Measurements from ENCODE around the gene MAP4K4. TPM values are rescaled to one million over a fixed set of nuclear protein-coding genes. Genes with fewer than 3 reads are reported as not detected.

MAP4K4 gene
- total RNA-seq, 2 experiments from 2014 or later: 42.1 to 43.4 TPM

- no peak overlapping the region for H3K4me3 Mint-ChIP-seq
- ChIA-PET CTCF (interaction anchor here (0.6 to 2.2 kb wide), 9 partner anchors 10 to 464 kb away, joined by 3 to 17 read pairs (median 4); no protein-coding TSS in a partner anchor), POLR2A (interaction anchor here (0.7 to 1.7 kb wide), 7 partner anchors 12 to 261 kb away, joined by 3 to 13 read pairs (median 5); partner anchors contain the start of gene RFX8)
- H3K27me3 Mint-ChIP-seq: no peaks in the 10 kb centered on the region
- peaks cover 76% of the 10 kb centered on the region for H3K4me1 Mint-ChIP-seq (ENCODE audit: low read depth)
- no peak for DNase-seq
- intact Hi-C loops (cut with micrococcal nuclease): loop anchor here (1.0 to 2.0 kb wide), 2 partner anchors 17 to 19 kb away; no protein-coding TSS in a partner anchor
- H3K27ac Mint-ChIP-seq: no peak overlapping the region
- H3K9me3 Mint-ChIP-seq: no peaks in the 10 kb centered on the region
- no peaks in the 10 kb centered on the region for H3K36me3 Mint-ChIP-seq
Observed at GRCh38 chr2:101736233-101736632, 38.7 kb downstream of the MAP4K4 start.

- POLR2A ChIA-PET: interaction anchor here (0.7 to 1.7 kb wide), 10 partner anchors 15 to 262 kb away, joined by 3 to 13 read pairs (median 4); partner anchors contain the start of gene RFX8
- Mint-ChIP-seq H3K27ac (peak overlapping the region; percentile 59), H3K36me3 (no peaks in the 10 kb centered on the region), H3K9me3 (no peaks in the 10 kb centered on the region), H3K27me3 (no peaks in the 10 kb centered on the region), H3K4me1 (ENCODE audit: low read depth) (peaks cover 77% of the 10 kb centered on the region), H3K4me3 (no peak overlapping the region)
- CTCF ChIA-PET: interaction anchor here (0.6 to 2.2 kb wide), 13 partner anchors 11 to 395 kb away, joined by 3 to 17 read pairs (median 4); no protein-coding TSS in a partner anchor
- peak; percentile 80 for DNase-seq
- intact Hi-C loops (cut with micrococcal nuclease): loop anchor here (1.0 to 2.0 kb wide), 4 partner anchors 18 to 31 kb away; no protein-coding TSS in a partner anchor
Observed at GRCh38 chr2:101736861-101737291, 39.4 kb downstream of the MAP4K4 start.

- H3K4me1 Mint-ChIP-seq (ENCODE audit: low read depth): peaks cover 78% of the 10 kb centered on the region
- CTCF ChIA-PET: interaction anchor here (0.6 to 2.2 kb wide), 9 partner anchors 12 to 396 kb away, joined by 3 to 17 read pairs (median 3); no protein-coding TSS in a partner anchor
- H3K27me3 Mint-ChIP-seq: no peaks in the 10 kb centered on the region
- no peaks in the 10 kb centered on the region for H3K36me3 Mint-ChIP-seq
- H3K27ac Mint-ChIP-seq: peak overlapping the region; percentile 23
- intact Hi-C loops (cut with micrococcal nuclease): loop anchor here (1.0 to 2.0 kb wide), 3 partner anchors 17 to 31 kb away; no protein-coding TSS in a partner anchor
- H3K4me3 Mint-ChIP-seq: no peak overlapping the region
- H3K9me3 Mint-ChIP-seq: no peaks in the 10 kb centered on the region
- DNase-seq: no peak
- POLR2A ChIA-PET: interaction anchor here (0.7 to 1.7 kb wide), 10 partner anchors 16 to 263 kb away, joined by 3 to 13 read pairs (median 4); partner anchors contain the start of gene RFX8
Observed at GRCh38 chr2:101737478-101738255, 40.2 kb downstream of the MAP4K4 start.

- Mint-ChIP-seq H3K36me3 (no peaks in the 10 kb centered on the region), H3K27me3 (no peaks in the 10 kb centered on the region), H3K9me3 (no peaks in the 10 kb centered on the region), H3K4me1 (ENCODE audit: low read depth) (peaks cover 76% of the 10 kb centered on the region), H3K27ac (no peak overlapping the region), H3K4me3 (no peak overlapping the region)
- DNase-seq: no peak
- intact Hi-C loops (cut with micrococcal nuclease): no loop called here
- ChIA-PET POLR2A (no interaction called here), CTCF (no interaction called here)
Observed at GRCh38 chr2:101738649-101739048, 41.1 kb downstream of the MAP4K4 start.

DNA sequence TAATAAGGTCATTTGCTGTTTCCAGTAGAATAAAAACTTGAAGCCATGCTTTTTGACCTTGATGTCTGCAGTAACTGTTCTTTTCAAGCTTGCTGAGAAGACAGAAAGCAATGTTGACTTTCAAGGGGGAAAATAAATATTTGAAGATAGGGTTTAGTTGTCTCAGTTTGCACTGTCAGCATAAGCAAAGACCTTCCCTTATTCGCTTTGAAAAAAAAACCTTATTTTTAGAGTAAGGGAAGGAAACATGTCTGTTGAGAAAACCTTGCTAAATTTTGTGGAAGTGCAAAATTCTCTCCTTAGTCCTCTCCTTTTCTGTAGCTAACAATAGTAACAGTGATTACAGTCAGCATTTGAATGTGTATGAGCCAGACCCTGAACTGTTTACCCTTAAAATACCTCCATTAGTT, 43.1 kb downstream of the MAP4K4 start:
- ChIA-PET CTCF (no interaction called here), POLR2A (no interaction called here)
- DNase-seq: no peak
- intact Hi-C loops (cut with micrococcal nuclease): no loop called here
- Mint-ChIP-seq H3K4me3 (no peak overlapping the region), H3K27me3 (no peaks in the 10 kb centered on the region), H3K36me3 (no peaks in the 10 kb centered on the region), H3K27ac (no peak overlapping the region), H3K4me1 (ENCODE audit: low read depth) (peaks cover 76% of the 10 kb centered on the region), H3K9me3 (no peaks in the 10 kb centered on the region)

DNA sequence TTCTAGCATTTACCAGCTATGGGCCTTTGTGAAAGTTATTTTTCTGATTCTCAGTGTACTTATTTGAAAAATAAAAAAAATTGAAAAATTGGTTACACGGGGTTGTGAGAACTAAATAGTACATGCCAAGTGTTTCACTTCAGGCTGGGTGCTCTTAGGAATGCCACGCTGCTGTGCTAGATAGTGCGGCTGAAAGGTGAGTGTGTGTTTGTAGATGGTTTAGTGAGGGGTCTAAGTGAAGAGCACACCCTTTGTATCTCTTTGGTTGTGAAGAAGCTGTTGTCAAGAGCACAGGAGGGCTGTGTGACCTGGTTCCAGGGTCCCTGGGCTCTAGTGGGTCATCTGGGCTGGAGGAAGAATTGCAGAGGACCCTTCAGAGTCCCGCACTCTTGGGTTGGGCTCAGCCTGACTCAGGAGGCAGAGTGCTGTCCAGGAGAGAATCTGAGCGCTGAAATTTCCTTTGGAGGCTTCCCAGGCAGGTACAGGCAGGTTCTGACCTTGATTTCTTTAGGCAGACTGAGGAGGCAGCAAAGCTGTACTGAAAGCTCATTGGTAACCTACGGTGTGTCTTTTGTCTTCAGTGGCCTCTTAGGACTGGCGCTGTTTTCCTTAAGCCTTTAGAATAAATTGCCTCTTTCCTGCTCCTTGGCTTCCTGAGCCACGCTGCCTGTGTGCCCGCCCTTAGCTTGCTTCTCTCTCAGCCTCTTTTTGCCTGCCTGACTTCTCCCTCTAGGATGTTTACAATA, 44.4 kb downstream of the MAP4K4 start:
- peaks cover 76% of the 10 kb centered on the region for H3K4me1 Mint-ChIP-seq (ENCODE audit: low read depth)
- ChIA-PET POLR2A (interaction anchor here (1.0 kb wide), 1 partner anchor 10 kb away, joined by 3 read pairs; no protein-coding TSS in a partner anchor), CTCF (interaction anchor here (0.6 kb wide), 1 partner anchor 12 kb away, joined by 3 read pairs; no protein-coding TSS in a partner anchor)
- no peak overlapping the region for H3K4me3 Mint-ChIP-seq
- H3K27ac Mint-ChIP-seq: no peak overlapping the region
- no peaks in the 10 kb centered on the region for H3K27me3 Mint-ChIP-seq
- H3K9me3 Mint-ChIP-seq: no peaks in the 10 kb centered on the region
- intact Hi-C loops (cut with micrococcal nuclease): no loop called here
- H3K36me3 Mint-ChIP-seq: no peaks in the 10 kb centered on the region
- DNase-seq: no peak

DNA sequence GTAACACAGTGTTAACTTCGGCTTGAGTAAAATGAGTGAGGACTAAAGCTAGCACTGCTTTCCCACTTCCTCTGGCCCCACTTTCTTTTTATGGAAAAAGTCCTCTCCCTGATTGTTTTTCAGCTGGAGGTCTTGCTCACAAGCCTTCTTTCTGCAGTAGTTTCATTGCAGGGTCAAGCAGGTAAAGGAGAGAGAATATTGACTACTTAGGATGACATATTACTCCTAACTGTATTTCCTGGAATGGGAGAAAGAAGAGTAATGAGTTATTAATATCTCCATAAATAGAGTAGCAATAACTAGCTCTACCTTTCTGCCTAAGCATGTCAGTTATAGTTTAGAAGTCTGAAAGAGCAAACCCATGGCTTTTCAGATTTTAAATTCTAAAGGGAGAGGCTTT, 45.0 kb downstream of the MAP4K4 start:
- POLR2A ChIA-PET: interaction anchor here (1.0 kb wide), 1 partner anchor 10 kb away, joined by 3 read pairs; no protein-coding TSS in a partner anchor
- CTCF ChIA-PET: no interaction called here
- Mint-ChIP-seq H3K36me3 (no peaks in the 10 kb centered on the region), H3K4me1 (ENCODE audit: low read depth) (peaks cover 75% of the 10 kb centered on the region), H3K27ac (no peak overlapping the region), H3K27me3 (no peaks in the 10 kb centered on the region), H3K9me3 (no peaks in the 10 kb centered on the region), H3K4me3 (no peak overlapping the region)
- intact Hi-C loops (cut with micrococcal nuclease): no loop called here
- no peak for DNase-seq

DNA sequence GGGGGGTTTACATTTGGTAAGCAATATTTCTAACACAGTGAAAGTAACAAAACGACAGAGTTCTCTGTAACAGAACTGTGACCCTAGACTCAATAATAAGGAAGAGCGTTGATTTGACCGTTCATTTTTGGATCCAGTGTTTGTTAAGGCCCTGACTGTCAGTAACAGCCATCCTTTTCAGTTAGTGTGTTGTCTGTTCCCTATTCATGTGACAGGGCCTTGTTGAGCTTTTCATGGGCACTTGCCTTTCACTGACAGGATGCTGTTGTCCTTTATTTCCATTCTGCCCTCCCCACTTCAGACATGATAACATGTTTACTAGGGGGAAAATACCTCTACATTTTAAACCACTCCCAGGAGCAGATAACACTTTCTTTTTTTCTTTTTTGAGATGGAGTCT, 45.8 kb downstream of the MAP4K4 start:
- Mint-ChIP-seq H3K9me3 (no peaks in the 10 kb centered on the region), H3K27ac (no peak overlapping the region), H3K27me3 (no peaks in the 10 kb centered on the region), H3K36me3 (no peaks in the 10 kb centered on the region), H3K4me1 (ENCODE audit: low read depth) (peaks cover 72% of the 10 kb centered on the region), H3K4me3 (no peak overlapping the region)
- ChIA-PET POLR2A (no interaction called here), CTCF (no interaction called here)
- no peak for DNase-seq
- intact Hi-C loops (cut with micrococcal nuclease): no loop called here

GRCh38 chr2:101744832-101745231, 47.3 kb downstream of the MAP4K4 start:
- no peak overlapping the region for H3K27ac Mint-ChIP-seq
- no peaks in the 10 kb centered on the region for H3K27me3 Mint-ChIP-seq
- H3K9me3 Mint-ChIP-seq: no peaks in the 10 kb centered on the region
- peaks cover 61% of the 10 kb centered on the region for H3K4me1 Mint-ChIP-seq (ENCODE audit: low read depth)
- H3K36me3 Mint-ChIP-seq: no peaks in the 10 kb centered on the region
- intact Hi-C loops (cut with micrococcal nuclease): loop anchor here (1.0 kb wide), 1 partner anchor 8 kb away; no protein-coding TSS in a partner anchor
- ChIA-PET CTCF (interaction anchor here (0.6 to 0.7 kb wide), 2 partner anchors 44 to 48 kb away, joined by 3 read pairs; no protein-coding TSS in a partner anchor), POLR2A (interaction anchor here (0.6 to 1.5 kb wide), 4 partner anchors 19 to 173 kb away, joined by 3 to 4 read pairs (median 4); no protein-coding TSS in a partner anchor)
- no peak overlapping the region for H3K4me3 Mint-ChIP-seq
- DNase-seq: no peak

DNA sequence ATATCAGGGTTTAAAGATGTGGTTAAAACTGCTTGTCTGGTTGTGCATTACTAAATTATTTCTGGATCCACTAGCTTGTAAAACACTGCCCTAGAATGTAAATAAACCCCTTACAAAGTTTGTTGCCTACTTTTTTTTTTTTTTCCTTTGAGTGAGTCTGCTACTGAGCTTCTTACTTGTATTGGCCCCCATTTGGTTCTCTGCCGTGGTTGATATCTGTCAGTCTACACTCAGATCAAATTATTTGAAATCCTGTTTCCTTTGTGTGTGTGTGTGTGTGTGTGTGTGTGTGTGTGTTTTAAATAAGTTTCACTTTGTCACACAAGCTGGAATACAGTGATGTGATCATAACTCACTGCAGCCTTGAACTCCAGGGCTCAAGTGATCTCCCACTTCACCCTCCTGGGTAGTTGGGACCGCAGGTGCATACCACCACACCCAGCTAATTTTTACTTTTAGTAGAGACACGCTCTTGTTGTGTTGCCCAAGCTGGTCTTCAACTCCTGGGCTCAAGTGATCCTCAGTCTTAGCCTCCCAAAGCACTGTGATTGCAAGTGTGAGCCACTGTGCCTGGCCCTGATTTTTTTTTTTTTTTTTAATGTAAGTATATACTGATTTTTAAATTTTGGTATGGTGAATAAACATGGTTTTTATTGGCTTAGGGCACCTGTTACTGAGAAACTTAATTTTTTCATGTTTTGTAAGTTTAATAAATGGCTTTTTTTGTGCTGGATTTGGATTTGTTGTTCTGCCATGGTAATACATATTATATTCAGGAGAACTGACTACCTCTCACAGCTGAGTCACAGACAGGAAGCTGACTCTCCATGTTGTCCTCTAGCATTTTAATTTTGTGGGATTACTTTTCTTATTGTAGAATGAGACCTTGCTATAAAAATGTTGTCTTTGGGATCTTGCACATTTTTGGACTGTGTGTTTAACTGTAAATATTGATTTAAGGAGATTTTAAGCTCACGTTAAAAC, 48.5 kb downstream of the MAP4K4 start:
- H3K27me3 Mint-ChIP-seq: no peaks in the 10 kb centered on the region
- no peak overlapping the region for H3K4me3 Mint-ChIP-seq
- intact Hi-C loops (cut with micrococcal nuclease): loop anchor here (1.0 kb wide), 1 partner anchor 7 kb away; no protein-coding TSS in a partner anchor
- peaks cover 61% of the 10 kb centered on the region for H3K4me1 Mint-ChIP-seq (ENCODE audit: low read depth)
- ChIA-PET POLR2A (interaction anchor here (0.8 to 1.5 kb wide), 5 partner anchors 10 to 49 kb away, joined by 3 to 4 read pairs (median 3); no protein-coding TSS in a partner anchor), CTCF (interaction anchor here (0.6 to 1.2 kb wide), 3 partner anchors 11 to 760 kb away, joined by 3 read pairs; no protein-coding TSS in a partner anchor)
- no peak for DNase-seq
- H3K36me3 Mint-ChIP-seq: peaks cover 1% of the 10 kb centered on the region
- no peak overlapping the region for H3K27ac Mint-ChIP-seq
- no peaks in the 10 kb centered on the region for H3K9me3 Mint-ChIP-seq

GRCh38 chr2:101748000-101748399, 50.5 kb downstream of the MAP4K4 start:
- ChIA-PET CTCF (interaction anchor here (1.2 kb wide), 1 partner anchor 74 kb away, joined by 3 read pairs; no protein-coding TSS in a partner anchor), POLR2A (no interaction called here)
- H3K27ac Mint-ChIP-seq: no peak overlapping the region
- no peak overlapping the region for H3K4me3 Mint-ChIP-seq
- no peaks in the 10 kb centered on the region for H3K27me3 Mint-ChIP-seq
- H3K36me3 Mint-ChIP-seq: peaks cover 1% of the 10 kb centered on the region
- intact Hi-C loops (cut with micrococcal nuclease): no loop called here
- no peaks in the 10 kb centered on the region for H3K9me3 Mint-ChIP-seq
- peaks cover 68% of the 10 kb centered on the region for H3K4me1 Mint-ChIP-seq (ENCODE audit: low read depth)
- no peak for DNase-seq

Measured in activated CD4-positive, alpha-beta memory T cell treated with anti-CD3 and anti-CD28 coated beads for 36 hours (primary cell).